ENCODE results near the gene C1S.

DNA sequence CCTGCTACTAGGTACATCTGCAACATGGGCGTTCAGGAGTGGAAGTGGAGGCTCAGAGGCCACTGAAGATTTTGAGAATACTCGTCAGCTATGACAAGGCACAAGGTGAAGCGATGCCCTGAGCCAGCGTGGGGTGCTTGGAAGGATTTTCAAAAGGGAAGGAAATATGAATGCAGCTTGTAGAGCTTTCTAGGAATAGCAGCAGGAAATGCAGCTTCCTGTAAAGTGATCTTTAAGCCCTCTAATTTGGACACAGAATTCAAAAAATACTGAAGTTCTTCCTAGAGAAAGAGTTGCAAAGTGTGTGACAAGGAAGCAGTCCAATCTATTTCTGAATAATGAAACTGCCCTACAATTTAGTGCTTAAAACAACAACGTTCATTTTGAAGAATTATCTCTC, 13.2 kb upstream of the C1S start:
- TF ChIP-seq CTCF (conservative IDR thresholded peaks at IDR 0.05), result no peak
- TF ChIP-seq EZH2 (IDR thresholded peaks at IDR 0.05; ENCODE audit: low read depth), result no peak
